T47D (cell line): ENCODE measurements around the gene CCSAP.

ENCODE experiments used
- DNase-seq, 2 experiments: peaks; one replicate each; pipeline versions ENCODE4 v3.0.0 to v3.0.0-alpha.2; 2011 to 2012; ENCODE audit warnings: low read depth in 1 of 2, low spot score in 1 of 2
- JUND ChIP-seq: IDR thresholded peaks from 2 replicates; pipeline ENCODE4 v1.6.1; 2012; ENCODE audit warnings: low read depth
- in situ Hi-C: cut with HindIII; loops from 2 replicates; pipeline ENCODE4 v1.10.0; 2016; ENCODE audit warnings: low sequenced_read_pairs, low pct_unique_long_range_greater_than_20kb

The CCSAP gene

GRCh38 chr1:229377429-229377828 lies 34.6 kb upstream of the CCSAP start:
- DNase-seq, result no peak
- TF ChIP-seq JUND, result no peak
- in situ Hi-C loops, result no loop called here

GRCh38 chr1:229376521-229376920 lies 33.7 kb upstream of the CCSAP start:
- no peak for TF ChIP-seq JUND
- in situ Hi-C loops, result no loop called here
- DNase-seq, result no peak

DNA sequence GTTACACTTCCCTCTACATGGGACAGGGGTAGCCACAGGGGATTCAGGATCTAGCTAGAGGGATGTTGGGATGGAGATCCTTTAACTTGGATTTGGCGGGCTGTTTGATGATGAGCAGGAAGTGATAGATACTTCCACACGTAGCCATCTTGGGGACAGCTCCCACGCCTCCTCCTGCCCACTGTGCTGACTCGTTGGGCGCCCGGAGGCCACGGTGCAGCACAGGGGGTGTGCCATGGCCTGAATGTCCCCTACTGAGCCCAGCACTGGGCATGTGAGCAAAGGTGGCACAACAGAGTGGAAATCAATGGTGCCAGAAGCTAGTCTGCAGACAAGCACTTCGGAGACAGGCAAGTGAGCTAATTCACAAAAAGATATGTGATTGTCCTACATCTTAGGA lies 31.6 kb upstream of the CCSAP start:
- no peak for DNase-seq
- in situ Hi-C loops, result no loop called here
- TF ChIP-seq JUND, result no peak

GRCh38 chr1:229373395-229373794 lies 30.5 kb upstream of the CCSAP start:
- no peak for TF ChIP-seq JUND
- no peak for DNase-seq
- in situ Hi-C loops, result no loop called here

GRCh38 chr1:229372251-229372650 lies 29.4 kb upstream of the CCSAP start:
- in situ Hi-C loops, result no loop called here
- no peak for DNase-seq
- no peak for TF ChIP-seq JUND

DNA sequence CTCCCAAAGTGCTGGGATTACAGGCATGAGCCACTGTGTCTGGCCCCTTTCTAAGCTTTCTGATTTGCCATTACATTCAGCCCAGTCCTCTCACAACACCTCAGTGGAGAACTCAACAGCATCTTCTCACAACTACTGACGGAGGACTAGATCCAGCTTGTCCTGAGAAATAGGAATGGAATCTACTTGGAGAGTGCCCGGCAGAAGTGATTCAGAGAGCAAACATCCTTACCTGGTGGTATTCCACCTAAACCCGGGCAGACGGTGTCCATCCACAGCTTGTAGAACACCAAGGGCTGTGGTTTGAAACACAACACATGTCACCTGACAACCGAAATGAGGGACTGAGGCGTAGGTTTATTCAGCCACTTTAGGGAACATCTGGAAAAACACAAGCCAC lies 28.8 kb upstream of the CCSAP start:
- no peak for DNase-seq
- TF ChIP-seq JUND, result no peak
- in situ Hi-C loops, result no loop called here

DNA sequence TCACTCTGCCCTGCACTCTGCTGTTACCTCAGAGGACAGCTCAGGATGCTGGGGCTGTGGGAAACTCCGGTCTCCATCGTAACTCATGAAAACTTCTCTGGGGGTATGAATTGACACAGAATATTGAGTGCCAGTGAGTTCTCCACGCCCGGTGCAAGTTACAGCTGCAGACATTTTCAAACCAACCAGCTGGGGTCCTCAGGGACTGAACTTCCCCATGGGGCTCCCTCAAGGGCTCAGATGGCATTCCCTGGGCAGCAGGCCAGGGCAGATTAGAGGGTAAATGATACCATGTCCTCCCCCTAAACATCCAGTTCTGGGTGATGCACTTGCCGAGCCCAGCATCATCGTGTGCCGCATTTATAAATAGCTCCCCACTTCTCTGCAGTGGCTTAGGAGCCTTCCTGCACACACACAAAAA lies 27.8 kb upstream of the CCSAP start:
- TF ChIP-seq JUND, result no peak
- in situ Hi-C loops, result no loop called here
- no peak for DNase-seq

- TF ChIP-seq JUND, result no peak
- in situ Hi-C loops, result no loop called here
- no peak for DNase-seq
Observed at GRCh38 chr1:229368347-229368746, 25.5 kb upstream of the CCSAP start.

GRCh38 chr1:229365569-229365968 lies 22.7 kb upstream of the CCSAP start:
- in situ Hi-C loops, result no loop called here
- no peak for TF ChIP-seq JUND
- no peak for DNase-seq

DNA sequence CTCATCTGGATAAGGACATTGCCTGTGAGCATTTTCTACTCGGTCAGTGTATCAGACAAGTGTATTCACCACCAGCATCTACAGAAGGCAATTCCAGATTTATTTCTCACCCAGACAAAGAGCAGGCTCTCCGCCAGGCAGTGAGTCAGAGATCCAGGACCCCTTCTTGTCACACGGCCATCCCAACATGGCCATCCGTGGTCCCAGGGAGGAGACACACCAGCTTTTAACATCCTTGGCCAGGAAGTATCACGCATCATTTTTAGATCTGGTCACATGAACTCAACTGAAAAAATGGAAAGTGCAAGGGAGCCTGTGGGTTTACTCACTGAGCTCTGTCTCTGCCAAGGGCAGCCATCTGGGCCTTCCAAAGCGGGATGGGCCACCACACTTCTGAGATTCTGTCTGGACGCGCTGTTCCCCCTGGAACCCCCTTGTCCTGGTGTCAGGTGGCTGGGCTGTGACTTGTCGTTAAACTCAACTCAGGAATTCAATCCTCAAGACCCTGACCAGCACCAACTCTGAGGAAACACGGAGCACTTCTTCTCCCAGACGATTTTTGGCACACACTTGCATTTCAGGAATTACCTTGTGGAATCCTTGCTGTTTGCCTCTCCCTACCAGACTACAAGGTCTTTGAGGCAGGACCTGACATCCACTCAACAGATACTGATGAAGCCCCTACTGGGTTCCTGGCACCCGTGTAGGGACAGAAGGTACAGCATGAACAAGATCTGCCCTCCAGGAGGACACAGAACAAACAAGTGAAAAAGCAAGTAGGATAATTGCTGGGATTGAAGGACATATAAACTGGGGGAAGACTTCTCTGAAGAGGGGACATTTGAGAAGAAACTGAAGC lies 21.6 kb upstream of the CCSAP start:
- DNase-seq, result no peak
- TF ChIP-seq JUND, result no peak
- in situ Hi-C loops, result no loop called here

DNA sequence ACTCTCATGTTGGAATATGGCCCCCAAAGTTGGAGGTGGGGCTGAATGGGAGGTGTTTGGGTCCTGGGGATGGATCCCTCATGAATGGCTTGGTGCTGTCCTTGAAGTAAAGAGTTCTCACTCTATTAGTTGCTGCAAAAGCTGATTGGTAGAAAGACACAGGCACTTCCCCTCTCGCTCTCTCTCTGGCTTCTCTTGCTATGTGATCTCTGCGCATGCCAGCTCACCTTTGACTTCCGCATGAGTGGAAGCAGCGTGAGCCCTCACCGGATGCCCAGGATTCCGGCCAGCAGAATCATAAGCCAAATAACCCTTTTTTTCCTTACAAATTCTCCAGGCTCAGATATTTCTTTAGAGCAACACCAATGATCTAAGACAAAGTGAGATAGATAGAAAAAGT lies 20.9 kb upstream of the CCSAP start:
- no peak for TF ChIP-seq JUND
- DNase-seq, result no peak
- in situ Hi-C loops, result no loop called here

DNA sequence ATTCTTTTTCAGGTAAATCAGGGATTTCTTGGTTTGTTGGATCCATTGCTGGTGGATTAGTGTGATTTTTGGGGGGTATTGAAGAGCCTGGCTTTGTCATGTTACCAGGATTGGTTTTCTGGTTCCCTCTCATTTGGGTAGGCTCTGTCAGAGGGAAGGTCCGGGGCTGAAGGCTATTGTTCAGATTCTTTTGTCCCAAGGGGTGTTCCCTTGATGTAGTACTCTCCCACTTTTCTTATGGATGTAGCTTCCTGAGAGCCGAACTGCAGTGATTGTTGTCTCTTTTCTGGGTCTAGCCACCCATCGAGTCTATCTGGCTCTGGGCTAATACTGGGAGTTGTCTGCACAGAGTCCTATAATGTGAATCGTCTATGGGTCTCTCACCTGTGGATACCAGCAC lies 17.6 kb upstream of the CCSAP start:
- in situ Hi-C loops, result no loop called here
- no peak for DNase-seq
- TF ChIP-seq JUND, result no peak

DNA sequence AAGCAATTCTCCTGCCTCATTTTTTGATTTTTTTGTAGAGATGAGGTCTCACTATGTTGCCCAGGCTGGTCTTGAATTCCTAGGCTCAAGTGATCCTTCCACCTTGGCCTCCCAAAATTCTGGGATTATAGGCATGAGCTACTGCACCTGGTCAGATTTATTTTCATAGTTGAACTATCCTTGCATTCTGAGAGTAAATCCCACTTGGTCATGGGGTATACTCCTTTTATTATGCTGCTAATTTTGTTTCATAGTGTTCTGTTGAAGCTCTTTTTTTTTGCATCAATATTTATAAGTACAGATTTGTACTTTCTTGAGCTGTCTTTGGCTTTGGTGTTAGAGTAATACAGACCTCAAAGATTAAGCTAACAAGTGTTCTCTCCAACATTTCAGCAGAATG lies 12.8 kb upstream of the CCSAP start:
- no peak for DNase-seq
- in situ Hi-C loops, result no loop called here
- TF ChIP-seq JUND, result no peak

GRCh38 chr1:229354226-229354625 lies 11.4 kb upstream of the CCSAP start:
- in situ Hi-C loops, result no loop called here
- no peak for DNase-seq
- TF ChIP-seq JUND, result no peak
